HepG2 (cell line): ENCODE data around the gene NPY1R.

Source experiments
- EZH2 ChIP-seq: conservative IDR thresholded peaks from 2 replicates; pipeline ENCODE4 v1.6.1; 2012; ENCODE audit warnings: mild to moderate bottlenecking, low read depth, low read length, moderate library complexity
- FIP1L1 ChIP-seq: fragments of 200-400 bp; formaldehyde crosslinking; IDR thresholded peaks from 2 replicates; pipeline ENCODE4 v1.6.1; 2018; ENCODE audit warnings: low read depth, mild to moderate bottlenecking, low read length, moderate library complexity, borderline replicate concordance; ENCODE audit not compliant: insufficient read depth
- NKX3-1 ChIP-seq: sonication (generic); formaldehyde crosslinking; IDR thresholded peaks from 2 replicates; pipeline ENCODE4 v1.5.0; 2020; ENCODE audit warnings: missing genetic modification reagents
- POLR2AphosphoS5 ChIP-seq: IDR thresholded peaks from 2 replicates; pipeline ENCODE4 v1.6.1; 2012; ENCODE audit warnings: low read depth, low read length
- ZFP36 ChIP-seq: fragments of 150-350 bp; IDR thresholded peaks from 2 replicates; pipeline ENCODE4 v1.6.1; 2018; ENCODE audit warnings: borderline replicate concordance, low read length, low read depth; ENCODE audit not compliant: partially characterized antibody
- ZNF841 ChIP-seq: sonication (generic); formaldehyde crosslinking; IDR thresholded peaks from 2 replicates; pipeline ENCODE4 v1.8.1; 2023; ENCODE audit warnings: missing genetic modification reagents, borderline replicate concordance
- TF ChIP-seq, protein P1 (sequence below): sonication (generic); formaldehyde crosslinking; IDR thresholded peaks from 2 replicates; pipeline ENCODE4 v1.5.0; 2020; ENCODE audit warnings: missing genetic modification reagents
- TF ChIP-seq, protein P2 (sequence below): sonication (generic); formaldehyde crosslinking; IDR thresholded peaks from 2 replicates; pipeline ENCODE4 v1.5.0; 2020; ENCODE audit warnings: missing genetic modification reagents, mild to moderate bottlenecking, borderline replicate concordance
- TF ChIP-seq, protein P3 (sequence below): sonication (generic); formaldehyde crosslinking; IDR thresholded peaks from 2 replicates; pipeline ENCODE4 v1.5.1; 2020; ENCODE audit warnings: mild to moderate bottlenecking, missing genetic modification reagents, borderline replicate concordance
- TF ChIP-seq, protein P4 (sequence below): sonication (generic); formaldehyde crosslinking; IDR thresholded peaks from 2 replicates; pipeline ENCODE4 v1.5.0; 2020; ENCODE audit warnings: mild to moderate bottlenecking, missing genetic modification reagents, moderate library complexity

DNA sequence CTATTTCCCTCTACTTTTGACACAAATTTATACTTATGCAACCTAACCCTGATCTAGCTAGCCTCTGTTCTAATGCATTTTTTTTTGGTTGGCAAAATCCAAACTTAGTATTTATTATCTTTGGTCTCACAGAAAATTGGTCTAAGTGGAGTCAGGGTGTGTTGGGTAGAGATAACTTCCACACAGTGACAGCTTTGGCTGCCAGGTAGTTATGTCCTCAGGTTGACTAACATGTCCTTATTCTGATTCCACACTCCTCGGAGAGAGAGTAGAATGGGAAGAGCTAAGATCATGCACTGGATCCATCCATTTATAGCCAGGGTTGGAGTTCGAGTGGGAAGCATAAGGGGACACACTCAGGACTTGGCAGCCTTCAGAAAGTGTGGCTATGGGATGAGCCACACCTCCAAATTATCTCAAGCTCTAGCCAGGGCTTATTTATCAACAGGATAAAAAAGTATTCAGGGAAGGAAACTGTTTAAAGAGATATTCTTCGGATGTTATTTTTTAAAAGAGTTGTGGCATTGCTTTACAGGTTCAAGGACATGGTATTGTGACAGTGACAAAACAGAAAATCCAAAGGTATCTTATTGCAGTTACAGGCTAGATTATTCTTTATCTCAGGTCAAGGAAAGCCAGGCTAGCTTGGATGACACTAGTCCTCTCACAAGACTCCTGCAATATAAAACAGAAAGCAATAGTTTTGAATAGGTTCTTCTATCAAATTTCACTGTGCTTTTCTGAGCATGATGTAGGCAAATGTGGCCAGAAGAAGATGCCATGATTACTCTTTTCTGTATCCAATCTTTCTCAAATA, 51.5 kb downstream of the NPY1R start:
- TF ChIP-seq, protein P1, sequence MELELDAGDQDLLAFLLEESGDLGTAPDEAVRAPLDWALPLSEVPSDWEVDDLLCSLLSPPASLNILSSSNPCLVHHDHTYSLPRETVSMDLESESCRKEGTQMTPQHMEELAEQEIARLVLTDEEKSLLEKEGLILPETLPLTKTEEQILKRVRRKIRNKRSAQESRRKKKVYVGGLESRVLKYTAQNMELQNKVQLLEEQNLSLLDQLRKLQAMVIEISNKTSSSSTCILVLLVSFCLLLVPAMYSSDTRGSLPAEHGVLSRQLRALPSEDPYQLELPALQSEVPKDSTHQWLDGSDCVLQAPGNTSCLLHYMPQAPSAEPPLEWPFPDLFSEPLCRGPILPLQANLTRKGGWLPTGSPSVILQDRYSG (CRISPR knock-in tag): no peak
- TF ChIP-seq, protein P2, sequence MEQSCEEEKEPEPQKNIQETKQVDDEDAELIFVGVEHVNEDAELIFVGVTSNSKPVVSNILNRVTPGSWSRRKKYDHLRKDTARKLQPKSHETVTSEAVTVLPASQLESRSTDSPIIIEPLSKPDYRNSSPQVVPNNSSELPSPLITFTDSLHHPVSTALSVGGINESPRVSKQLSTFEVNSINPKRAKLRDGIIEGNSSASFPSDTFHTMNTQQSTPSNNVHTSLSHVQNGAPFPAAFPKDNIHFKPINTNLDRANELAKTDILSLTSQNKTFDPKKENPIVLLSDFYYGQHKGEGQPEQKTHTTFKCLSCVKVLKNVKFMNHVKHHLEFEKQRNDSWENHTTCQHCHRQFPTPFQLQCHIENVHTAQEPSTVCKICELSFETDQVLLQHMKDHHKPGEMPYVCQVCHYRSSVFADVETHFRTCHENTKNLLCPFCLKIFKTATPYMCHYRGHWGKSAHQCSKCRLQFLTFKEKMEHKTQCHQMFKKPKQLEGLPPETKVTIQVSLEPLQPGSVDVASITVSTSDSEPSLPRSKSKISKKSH: no peak
- TF ChIP-seq, protein P3, sequence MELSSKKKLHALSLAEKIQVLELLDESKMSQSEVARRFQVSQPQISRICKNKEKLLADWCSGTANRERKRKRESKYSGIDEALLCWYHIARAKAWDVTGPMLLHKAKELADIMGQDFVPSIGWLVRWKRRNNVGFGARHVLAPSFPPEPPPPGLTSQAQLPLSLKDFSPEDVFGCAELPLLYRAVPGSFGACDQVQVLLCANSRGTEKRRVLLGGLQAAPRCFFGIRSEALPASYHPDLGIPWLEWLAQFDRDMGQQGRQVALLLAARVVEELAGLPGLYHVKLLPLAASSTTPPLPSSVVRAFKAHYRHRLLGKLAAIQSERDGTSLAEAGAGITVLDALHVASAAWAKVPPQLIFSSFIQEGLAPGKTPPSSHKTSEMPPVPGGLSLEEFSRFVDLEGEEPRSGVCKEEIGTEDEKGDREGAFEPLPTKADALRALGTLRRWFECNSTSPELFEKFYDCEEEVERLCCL: no peak
- TF ChIP-seq NKX3-1 (CRISPR knock-in tag) (no peak), FIP1L1 (no peak), POLR2AphosphoS5 (no peak), ZFP36 (no peak), EZH2 (no peak), ZNF841 (CRISPR knock-in tag) (no peak)
- TF ChIP-seq, protein P4, sequence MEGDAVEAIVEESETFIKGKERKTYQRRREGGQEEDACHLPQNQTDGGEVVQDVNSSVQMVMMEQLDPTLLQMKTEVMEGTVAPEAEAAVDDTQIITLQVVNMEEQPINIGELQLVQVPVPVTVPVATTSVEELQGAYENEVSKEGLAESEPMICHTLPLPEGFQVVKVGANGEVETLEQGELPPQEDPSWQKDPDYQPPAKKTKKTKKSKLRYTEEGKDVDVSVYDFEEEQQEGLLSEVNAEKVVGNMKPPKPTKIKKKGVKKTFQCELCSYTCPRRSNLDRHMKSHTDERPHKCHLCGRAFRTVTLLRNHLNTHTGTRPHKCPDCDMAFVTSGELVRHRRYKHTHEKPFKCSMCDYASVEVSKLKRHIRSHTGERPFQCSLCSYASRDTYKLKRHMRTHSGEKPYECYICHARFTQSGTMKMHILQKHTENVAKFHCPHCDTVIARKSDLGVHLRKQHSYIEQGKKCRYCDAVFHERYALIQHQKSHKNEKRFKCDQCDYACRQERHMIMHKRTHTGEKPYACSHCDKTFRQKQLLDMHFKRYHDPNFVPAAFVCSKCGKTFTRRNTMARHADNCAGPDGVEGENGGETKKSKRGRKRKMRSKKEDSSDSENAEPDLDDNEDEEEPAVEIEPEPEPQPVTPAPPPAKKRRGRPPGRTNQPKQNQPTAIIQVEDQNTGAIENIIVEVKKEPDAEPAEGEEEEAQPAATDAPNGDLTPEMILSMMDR: no peak
